Mesendoderm (in vitro differentiated cells): Measurements from ENCODE around the gene WDR55.
"Not testable (repeated sequence)": the region's sequence is repeated elsewhere in the genome, so short reads cannot be mapped to it uniquely, and the experiment has no call there.

Experiments used
- DNase-seq: peaks from one replicate; pipeline ENCODE4 v3.0.0; 2013
- H2AK5ac ChIP-seq: 2 replicates; pipeline ENCODE4 v1.6.1; 2013; ENCODE audit warnings: low read length, inconsistent platforms
- H2BK120ac ChIP-seq: 2 replicates; pipeline ENCODE4 v1.6.1; 2013; ENCODE audit warnings: low read depth, mild to moderate bottlenecking, low read length, moderate library complexity, mixed read lengths
- H2BK15ac ChIP-seq: replicated peaks from 2 replicates; pipeline ENCODE4 v1.6.1; 2013; ENCODE audit warnings: low read depth, mild to moderate bottlenecking, moderate library complexity
- H2BK5ac ChIP-seq: 2 replicates; pipeline ENCODE4 v1.6.1; 2013; ENCODE audit warnings: low read length, inconsistent platforms
- H3K18ac ChIP-seq: 2 replicates; pipeline ENCODE4 v1.6.1; 2013; ENCODE audit warnings: mild to moderate bottlenecking, low read length, mixed read lengths
- H3K23ac ChIP-seq: one replicate; pipeline ENCODE4 v1.6.1; 2013; ENCODE audit warnings: low read length
- H3K27ac ChIP-seq: 2 replicates; pipeline ENCODE4 v1.5.1; 2013; ENCODE audit warnings: low read depth, mild to moderate bottlenecking, inconsistent platforms, low read length, moderate library complexity
- H3K27me3 ChIP-seq: 2 replicates; pipeline ENCODE4 v1.6.1; 2013; ENCODE audit warnings: low read length, control low read depth, mild to moderate bottlenecking, inconsistent platforms; ENCODE audit not compliant: insufficient read depth, poor library complexity
- H3K36me3 ChIP-seq: 2 replicates; pipeline ENCODE4 v1.6.1; 2013; ENCODE audit warnings: low read length, inconsistent platforms; ENCODE audit not compliant: control insufficient read depth, insufficient read depth
- H3K4ac ChIP-seq: one replicate; pipeline ENCODE4 v1.6.1; 2013; ENCODE audit warnings: low read depth, mild to moderate bottlenecking, low read length, moderate library complexity
- H3K4me1 ChIP-seq: 2 replicates; pipeline ENCODE4 v1.6.1; 2013; ENCODE audit warnings: low read depth, low read length, inconsistent platforms; ENCODE audit not compliant: control insufficient read depth
- H3K4me2 ChIP-seq: 2 replicates; pipeline ENCODE4 v1.6.1; 2013; ENCODE audit warnings: low read length
- H3K4me3 ChIP-seq: 2 replicates; pipeline ENCODE4 v1.5.1; 2013; ENCODE audit warnings: mild to moderate bottlenecking, low read length
- H3K56ac ChIP-seq: one replicate; pipeline ENCODE4 v1.6.1; 2013; ENCODE audit warnings: low read length
- H3K79me1 ChIP-seq: 2 replicates; pipeline ENCODE4 v1.6.1; 2013; ENCODE audit warnings: low read length, inconsistent platforms
- H3K79me2 ChIP-seq: 2 replicates; pipeline ENCODE4 v1.6.1; 2013; ENCODE audit warnings: mild to moderate bottlenecking, low read length; ENCODE audit not compliant: control insufficient read depth, insufficient read depth
- H3K9ac ChIP-seq: 2 replicates; pipeline ENCODE4 v1.6.1; 2013; ENCODE audit warnings: low read length, inconsistent platforms
- H4K5ac ChIP-seq: one replicate; pipeline ENCODE4 v1.6.1; 2013; ENCODE audit warnings: low read length
- H4K8ac ChIP-seq: one replicate; pipeline ENCODE4 v1.6.1; 2013; ENCODE audit warnings: low read depth, mild to moderate bottlenecking, control low read depth, low read length, moderate library complexity
- WGBS: extraction: QIAGEN DNeasy Blood & Tissue Kit; methylation state at CpG from one replicate; pipeline ENCODE4 v1.1.7; 2013; ENCODE audit warnings: low lambda C conversion rate, missing lambda C conversion rate; ENCODE audit not compliant: insufficient coverage; ENCODE audit errors: extremely low coverage; 5-methylcytosine and 5-hydroxymethylcytosine counted together

WDR55 gene

GRCh38 chr5:140707812-140708211, 43.1 kb downstream of the WDR55 start:
- Histone ChIP-seq H4K8ac (no peak overlapping the region), H4K5ac (no peak overlapping the region), H3K27me3 (no peaks in the 10 kb centered on the region), H3K18ac (no peak overlapping the region), H3K4me1 (no peaks in the 10 kb centered on the region), H3K79me1 (no peaks in the 10 kb centered on the region), H3K79me2 (no peaks in the 10 kb centered on the region), H3K4me3 (no peak overlapping the region), H3K23ac (no peak overlapping the region), H2BK120ac (no peak overlapping the region), H3K9ac (no peak overlapping the region), H3K36me3 (peaks cover 5% of the 10 kb centered on the region), H3K56ac (no peak overlapping the region), H2BK15ac (no peak overlapping the region), H3K4ac (no peak overlapping the region), H3K4me2 (no peak overlapping the region), H2AK5ac (no peak overlapping the region), H2BK5ac (no peak overlapping the region), H3K27ac (no peak overlapping the region)
- DNase-seq: no peak
- WGBS: no CpG with 5 or more reads among the region's 4 CpGs

- not testable (repeated sequence) for H3K9ac ChIP-seq, H3K36me3 ChIP-seq, H2BK120ac ChIP-seq, H4K8ac ChIP-seq, H3K23ac ChIP-seq, H3K4me2 ChIP-seq, H2AK5ac ChIP-seq, H2BK5ac ChIP-seq, H3K18ac ChIP-seq, H3K79me1 ChIP-seq, DNase-seq, H3K27me3 ChIP-seq, H3K4me1 ChIP-seq, H3K4me3 ChIP-seq, H3K79me2 ChIP-seq, H3K56ac ChIP-seq, H3K4ac ChIP-seq, H4K5ac ChIP-seq, H3K27ac ChIP-seq, H2BK15ac ChIP-seq
- no CpG with 5 or more reads among the region's 9 CpGs for WGBS
These were observed 44.1 kb downstream of the WDR55 start for GRCh38 chr5:140708787-140709186.

DNA sequence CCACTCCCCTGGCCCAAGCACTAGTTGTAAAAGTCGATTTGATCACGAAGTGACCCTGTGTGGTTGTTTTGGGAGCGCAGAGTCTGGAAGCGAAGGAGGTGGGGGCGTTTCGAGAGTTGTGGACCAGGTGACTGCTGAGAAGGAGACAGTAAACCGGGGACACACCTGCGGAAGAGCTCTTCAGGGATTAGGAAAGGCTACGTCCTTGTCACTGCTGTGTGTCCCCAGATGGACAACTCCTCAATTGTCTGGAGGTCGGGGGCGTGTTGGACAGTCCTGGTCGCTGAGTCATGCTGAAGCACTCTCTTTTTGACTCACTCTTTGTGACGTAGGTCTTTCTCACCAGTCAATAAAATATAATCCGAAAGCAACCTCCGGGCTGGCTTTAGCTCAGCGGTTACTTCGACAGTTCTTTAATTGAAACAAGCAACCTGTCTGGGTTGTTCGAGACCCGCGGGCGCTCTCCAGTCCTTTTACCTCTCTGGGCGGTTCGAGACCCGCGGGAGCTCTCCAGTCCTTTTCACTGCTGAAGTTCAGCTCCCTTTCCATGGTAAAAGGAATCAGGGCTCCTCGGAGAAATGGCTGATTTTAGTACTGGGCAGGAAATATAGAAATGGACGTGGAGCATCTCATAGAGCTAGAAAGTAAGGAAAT, 46.3 kb downstream of the WDR55 start:
- Histone ChIP-seq H4K5ac (no peak overlapping the region), H3K4me2 (peak overlapping the region; percentile 65), H3K4me3 (peak overlapping the region; percentile 38), H3K79me1 (no peaks in the 10 kb centered on the region), H3K4me1 (no peaks in the 10 kb centered on the region), H3K27me3 (no peaks in the 10 kb centered on the region), H2BK5ac (no peak overlapping the region), H3K79me2 (no peaks in the 10 kb centered on the region), H3K27ac (peak overlapping the region; percentile 51), H3K23ac (no peak overlapping the region), H2BK15ac (no peak overlapping the region), H4K8ac (no peak overlapping the region), H2BK120ac (no peak overlapping the region), H2AK5ac (no peak overlapping the region), H3K36me3 (no peaks in the 10 kb centered on the region), H3K18ac (no peak overlapping the region), H3K4ac (no peak overlapping the region), H3K9ac (peak overlapping the region; percentile 60), H3K56ac (peak overlapping the region; percentile 73)
- no CpG with 5 or more reads among the region's 27 CpGs for WGBS
- peak; percentile 95 for DNase-seq

DNA sequence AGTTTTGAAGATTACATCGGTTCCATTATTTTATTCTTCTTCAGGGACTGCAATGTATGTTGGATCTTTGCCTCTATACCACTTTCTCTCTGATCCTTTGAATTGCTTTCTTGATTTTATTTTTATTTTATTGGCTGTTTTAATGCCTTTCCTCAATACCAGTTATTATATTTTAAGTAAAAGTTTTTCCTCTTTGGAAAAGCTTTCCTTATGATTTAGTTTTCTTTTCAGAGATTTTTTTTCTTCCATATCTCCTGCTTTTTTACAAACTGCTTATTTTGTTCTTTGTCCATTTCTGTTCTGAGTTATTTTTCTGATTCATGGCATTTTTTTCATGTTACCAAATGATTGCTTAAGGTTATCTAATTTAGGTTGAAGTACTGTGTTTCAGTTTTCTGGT, 47.1 kb downstream of the WDR55 start:
- no peaks in the 10 kb centered on the region for H3K79me2 ChIP-seq
- WGBS: no CpG with 5 or more reads among the region's 1 CpG
- no peak overlapping the region for H2BK5ac ChIP-seq
- no peak overlapping the region for H3K23ac ChIP-seq
- no peaks in the 10 kb centered on the region for H3K36me3 ChIP-seq
- H3K4me3 ChIP-seq: no peak overlapping the region
- no peak overlapping the region for H3K9ac ChIP-seq
- H3K27ac ChIP-seq: no peak overlapping the region
- no peak overlapping the region for H3K18ac ChIP-seq
- DNase-seq: no peak
- H4K8ac ChIP-seq: no peak overlapping the region
- no peak overlapping the region for H2BK120ac ChIP-seq
- H3K4ac ChIP-seq: no peak overlapping the region
- no peaks in the 10 kb centered on the region for H3K27me3 ChIP-seq
- no peaks in the 10 kb centered on the region for H3K79me1 ChIP-seq
- H3K4me2 ChIP-seq: no peak overlapping the region
- no peaks in the 10 kb centered on the region for H3K4me1 ChIP-seq
- H3K56ac ChIP-seq: no peak overlapping the region
- no peak overlapping the region for H4K5ac ChIP-seq
- H2BK15ac ChIP-seq: no peak overlapping the region
- no peak overlapping the region for H2AK5ac ChIP-seq

DNA sequence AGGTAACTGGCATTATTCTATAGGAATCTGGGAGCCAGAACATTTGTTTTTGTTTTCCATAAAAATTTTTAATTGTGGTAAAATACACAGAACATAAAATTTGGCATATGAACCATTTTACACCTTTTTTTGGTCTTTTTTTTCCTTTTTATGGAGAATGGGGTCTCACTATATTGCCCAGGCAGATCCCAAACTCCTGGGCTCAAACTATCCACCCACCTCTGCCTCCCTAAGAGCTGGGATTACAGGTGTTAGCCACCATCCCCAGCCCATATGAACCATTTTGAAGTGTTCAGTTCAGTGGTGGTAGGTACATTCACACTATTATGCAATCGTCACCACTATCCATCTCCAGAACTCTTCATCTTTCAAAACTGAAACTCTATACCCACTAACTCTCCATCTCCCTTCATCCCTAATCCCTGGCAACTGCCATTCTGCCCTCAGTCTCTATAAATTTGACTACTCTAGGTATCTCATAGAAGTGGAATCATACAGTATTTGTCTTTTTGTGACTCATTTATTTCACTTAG, 48.9 kb downstream of the WDR55 start:
- DNase-seq: no peak
- no peak overlapping the region for H2BK5ac ChIP-seq
- H3K9ac ChIP-seq: no peak overlapping the region
- H3K36me3 ChIP-seq: no peaks in the 10 kb centered on the region
- H2BK120ac ChIP-seq: no peak overlapping the region
- no peak overlapping the region for H4K5ac ChIP-seq
- H3K79me1 ChIP-seq: no peaks in the 10 kb centered on the region
- H3K4me2 ChIP-seq: no peak overlapping the region
- H3K56ac ChIP-seq: no peak overlapping the region
- no peak overlapping the region for H3K4ac ChIP-seq
- H3K79me2 ChIP-seq: no peaks in the 10 kb centered on the region
- no peaks in the 10 kb centered on the region for H3K4me1 ChIP-seq
- no peak overlapping the region for H3K4me3 ChIP-seq
- no peak overlapping the region for H3K27ac ChIP-seq
- no peak overlapping the region for H2AK5ac ChIP-seq
- H3K23ac ChIP-seq: no peak overlapping the region
- no peak overlapping the region for H4K8ac ChIP-seq
- H3K27me3 ChIP-seq: no peaks in the 10 kb centered on the region
- no peak overlapping the region for H3K18ac ChIP-seq
- WGBS: no CpG with 5 or more reads among the region's 1 CpG
- no peak overlapping the region for H2BK15ac ChIP-seq

- H2BK5ac ChIP-seq, H2AK5ac ChIP-seq, H4K5ac ChIP-seq, H3K4ac ChIP-seq, H3K4me1 ChIP-seq, H2BK120ac ChIP-seq, H3K9ac ChIP-seq, H3K36me3 ChIP-seq, H3K79me1 ChIP-seq, H3K27me3 ChIP-seq, H2BK15ac ChIP-seq, DNase-seq, H3K56ac ChIP-seq, H3K27ac ChIP-seq, H3K4me3 ChIP-seq, H3K18ac ChIP-seq, H3K4me2 ChIP-seq, H3K23ac ChIP-seq, H4K8ac ChIP-seq, H3K79me2 ChIP-seq: not testable (repeated sequence)
- no CpG with 5 or more reads among the region's 2 CpGs for WGBS
These were observed 51.5 kb downstream of the WDR55 start for GRCh38 chr5:140716238-140716637.
